GM19468 (cell line): Measurements from ENCODE around the gene PLPP2.
"Not testable (repeated sequence)": the region's sequence is repeated elsewhere in the genome, so short reads cannot be mapped to it uniquely, and the experiment has no call there.

Experiments used
- ATAC-seq: cut with Tn5 transposase; IDR thresholded peaks from one replicate; pipeline ENCODE4 v1.9.1; 2021; ENCODE audit warnings: mild to moderate bottlenecking, moderate library complexity, moderate number of reproducible peaks; ENCODE audit not compliant: unreplicated experiment; ENCODE audit errors: extremely low read depth

PLPP2 gene

DNA sequence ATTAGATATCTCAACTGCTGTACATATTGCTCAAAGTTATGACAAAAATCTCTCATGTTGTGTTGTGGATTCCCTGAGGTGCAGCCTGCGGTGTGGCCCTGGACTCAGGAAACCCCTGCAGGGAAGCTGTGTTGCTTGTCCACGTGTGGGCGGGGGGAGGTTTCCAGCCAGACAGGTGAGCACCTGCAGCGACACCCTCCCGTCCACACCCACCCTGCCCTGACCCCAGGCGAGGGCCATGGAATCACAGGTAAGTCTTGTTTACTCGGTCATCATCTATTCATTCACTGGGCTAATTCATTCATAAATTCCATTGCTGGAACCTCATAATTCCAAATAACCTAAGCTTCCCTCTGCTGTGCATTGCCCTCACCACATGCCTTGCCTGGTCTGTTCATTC lies 14.1 kb downstream of the PLPP2 start:
- ATAC-seq: no peak

DNA sequence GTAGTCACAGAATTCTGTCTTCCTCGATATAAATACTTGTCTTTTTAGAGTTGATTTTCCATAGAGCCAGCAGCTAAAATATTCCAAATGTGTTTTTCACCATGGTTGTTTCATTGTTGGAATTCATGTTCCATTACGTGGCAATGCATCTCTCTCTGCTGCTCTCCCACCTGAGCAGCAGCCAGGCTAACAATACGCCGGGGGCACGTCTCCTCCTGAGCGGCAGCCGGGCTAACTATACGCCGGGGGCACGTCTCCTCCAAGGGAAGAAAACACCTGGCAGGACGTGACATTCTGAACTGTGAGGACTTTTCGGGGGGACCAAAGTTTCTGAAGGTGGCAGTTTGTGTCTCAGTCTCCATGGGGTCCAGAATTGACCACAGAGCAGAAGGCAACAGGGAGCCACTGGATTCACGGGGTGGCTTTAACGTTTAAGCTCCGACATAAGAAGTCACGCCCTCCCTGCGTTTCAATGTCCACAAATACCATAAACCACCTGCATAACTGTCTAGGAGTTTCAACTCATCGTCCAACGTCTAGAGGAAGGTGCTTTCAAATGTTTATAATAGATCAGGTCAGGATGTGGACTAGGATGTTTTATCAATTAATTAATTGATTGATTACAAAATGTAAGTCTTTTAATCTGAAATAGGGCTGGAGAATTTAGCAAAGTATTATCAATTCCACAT lies 15.1 kb downstream of the PLPP2 start:
- ATAC-seq: no peak

DNA sequence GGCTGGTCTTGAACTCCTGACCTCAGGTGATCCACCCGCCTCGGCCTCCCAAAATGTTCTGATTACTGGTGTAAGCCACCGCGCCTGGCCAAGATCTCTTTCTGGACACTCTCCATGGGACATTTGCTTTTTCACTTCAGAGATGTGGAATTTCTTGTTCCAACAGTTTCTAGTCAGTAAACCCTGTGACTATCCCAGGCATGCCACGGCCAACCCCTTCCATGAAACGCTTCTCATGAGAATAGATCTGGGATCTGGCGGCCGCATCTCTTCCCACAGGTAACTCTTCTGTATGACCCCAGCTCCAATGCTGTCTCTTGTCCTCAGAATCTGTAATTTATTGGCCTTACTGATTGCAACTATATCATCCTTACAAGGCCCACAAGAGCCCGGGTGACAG lies 16.2 kb downstream of the PLPP2 start:
- ATAC-seq: no peak

DNA sequence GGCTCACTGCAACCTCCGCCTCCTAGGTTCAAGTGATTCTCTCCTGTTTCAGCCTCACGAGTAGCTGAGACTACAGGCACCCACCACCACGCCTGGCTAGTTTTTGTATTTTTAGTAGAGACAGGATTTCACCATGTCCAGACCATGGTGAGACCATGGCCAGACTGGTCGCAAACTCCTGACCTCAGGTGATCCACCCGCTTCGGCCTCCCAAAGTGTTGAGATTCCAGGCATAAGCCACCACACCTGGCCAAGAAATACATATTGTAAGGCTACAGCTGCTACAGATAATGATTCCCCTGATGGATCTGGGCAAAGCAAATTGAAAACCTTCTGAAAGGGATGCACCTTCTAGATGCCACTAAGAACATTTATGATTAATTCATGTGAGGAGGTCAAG lies 17.8 kb downstream of the PLPP2 start:
- ATAC-seq: no peak

DNA sequence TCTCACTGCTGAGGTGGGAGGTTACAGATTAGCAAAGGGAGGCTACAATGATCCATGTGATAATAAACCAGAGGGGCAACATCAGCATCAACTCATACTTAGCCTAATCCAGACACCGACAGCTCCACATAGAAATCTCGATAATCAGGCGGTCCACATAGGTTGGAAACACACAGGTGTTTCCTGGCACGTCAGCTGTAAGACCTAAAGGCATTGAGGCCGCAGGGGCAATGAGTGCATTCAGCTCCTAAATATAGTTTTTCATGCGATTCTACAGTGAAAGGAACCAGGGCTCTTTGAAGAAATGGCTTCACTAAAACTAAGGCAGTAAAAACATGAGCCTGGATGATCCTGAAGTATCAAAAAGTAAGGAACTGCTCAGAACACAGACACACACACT lies 19.3 kb downstream of the PLPP2 start:
- ATAC-seq: no peak

DNA sequence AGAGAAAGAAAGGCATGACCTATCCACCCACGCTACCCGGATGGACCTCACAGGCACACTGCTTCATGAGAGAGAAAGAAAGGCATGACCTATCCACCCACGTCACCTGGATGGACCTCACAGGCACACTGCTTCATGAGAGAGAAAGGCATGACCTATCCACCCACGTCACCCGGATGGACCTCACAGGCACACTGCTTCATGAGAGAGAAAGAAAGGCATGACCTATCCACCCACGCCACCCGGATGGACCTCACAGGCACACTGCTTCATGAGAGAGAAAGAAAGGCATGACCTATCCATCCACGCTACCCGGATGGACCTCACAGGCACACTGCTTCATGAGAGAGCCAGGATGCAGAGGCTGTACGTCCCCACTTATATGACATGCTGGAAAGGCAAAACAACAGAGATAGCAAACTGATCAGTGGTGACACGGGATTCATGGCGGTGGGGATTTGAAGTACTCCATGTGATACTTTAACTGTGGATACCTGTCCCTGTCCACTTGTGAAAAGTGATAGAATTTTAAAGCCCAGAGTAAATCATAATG lies 20.4 kb downstream of the PLPP2 start:
- ATAC-seq: not testable (repeated sequence)

DNA sequence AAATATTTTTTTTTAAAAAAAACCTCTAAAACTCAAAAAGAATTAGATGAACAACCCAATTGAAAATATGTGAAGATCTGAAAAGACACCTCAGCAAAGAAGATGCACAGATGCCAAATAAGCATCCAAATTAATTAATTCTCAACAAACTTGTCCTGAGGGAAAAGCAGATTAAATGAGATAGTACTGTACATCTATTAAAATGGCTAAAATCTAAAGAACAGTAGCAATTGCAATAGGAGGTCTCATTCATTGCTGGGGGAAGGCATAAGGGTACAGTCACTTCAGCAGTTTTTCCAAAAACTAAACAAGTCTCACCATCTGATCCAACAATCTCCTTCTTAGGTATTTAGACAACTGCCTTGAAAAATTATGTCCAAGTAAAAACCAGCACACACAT lies 22.0 kb downstream of the PLPP2 start:
- no peak for ATAC-seq

DNA sequence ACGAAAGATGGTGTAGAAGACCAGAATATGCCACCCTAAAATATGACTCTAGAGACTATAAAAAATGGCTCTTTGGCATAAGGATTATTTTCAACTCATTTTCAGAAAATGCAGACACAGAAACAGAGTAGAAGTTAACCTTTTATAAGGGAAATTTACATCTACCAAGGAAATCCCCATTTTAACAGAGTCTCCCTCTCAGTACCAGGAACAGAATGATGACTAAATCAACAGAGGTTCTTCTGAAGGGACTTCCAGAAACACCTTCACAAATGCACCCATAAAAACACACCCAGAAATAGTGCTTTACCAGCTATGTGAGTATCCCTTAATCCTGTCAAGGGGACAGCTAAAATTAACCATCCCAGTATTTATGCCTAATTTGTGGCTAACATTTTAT lies 29.1 kb downstream of the PLPP2 start:
- no peak for ATAC-seq

DNA sequence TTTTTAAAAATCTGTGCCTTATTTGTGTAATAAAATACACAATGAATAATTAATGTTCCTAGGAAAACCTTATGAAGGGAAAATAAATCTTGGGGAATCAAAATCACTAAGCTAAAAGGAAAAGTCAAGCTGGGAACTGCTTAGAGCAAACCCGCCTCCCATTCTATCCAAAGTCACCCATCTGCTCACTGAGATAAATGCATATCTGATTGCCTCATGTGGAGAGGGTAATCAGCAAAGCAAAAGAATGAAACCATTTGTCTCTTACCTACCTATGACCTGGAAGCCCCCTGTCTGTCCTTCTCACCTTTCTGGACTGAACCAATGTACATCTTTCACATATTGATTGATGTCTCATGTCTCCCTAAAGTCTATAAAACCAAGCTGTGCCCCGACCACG lies 34.4 kb downstream of the PLPP2 start:
- ATAC-seq: not testable (repeated sequence)

DNA sequence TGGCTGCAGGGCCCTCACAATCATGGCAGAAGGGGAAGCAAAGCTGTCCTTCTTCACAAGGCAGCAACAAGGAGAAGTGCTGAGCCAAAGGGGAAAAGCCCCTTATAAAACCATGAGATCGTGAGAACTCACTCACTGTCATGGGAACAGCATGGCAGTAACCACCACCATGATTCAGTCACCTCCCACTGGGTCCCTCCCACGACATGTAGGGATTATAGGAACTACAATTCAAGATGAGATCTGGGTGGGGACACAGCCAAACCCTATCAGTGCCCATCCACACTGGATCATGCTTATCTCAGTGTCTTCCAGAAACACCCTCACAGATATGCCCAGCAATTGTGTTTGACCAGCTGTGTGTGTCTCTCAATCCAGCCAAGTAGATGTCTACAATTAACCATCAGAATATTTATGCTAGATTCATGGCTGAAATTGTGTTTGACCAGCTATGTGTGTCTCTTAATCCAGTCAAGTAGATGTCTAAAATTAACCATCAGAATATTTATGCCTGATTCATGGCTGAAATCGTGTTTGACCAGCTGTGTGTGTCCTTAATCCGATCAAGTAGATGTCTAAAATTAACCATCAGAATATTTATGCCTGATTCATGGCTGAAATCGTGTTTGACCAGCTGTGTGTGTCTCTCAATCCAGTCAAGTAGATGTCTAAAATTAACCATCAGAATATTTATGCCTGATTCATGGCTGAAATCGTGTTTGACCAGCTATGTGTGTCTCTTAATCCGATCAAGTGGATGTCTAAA lies 38.6 kb downstream of the PLPP2 start:
- ATAC-seq: not testable (repeated sequence)

DNA sequence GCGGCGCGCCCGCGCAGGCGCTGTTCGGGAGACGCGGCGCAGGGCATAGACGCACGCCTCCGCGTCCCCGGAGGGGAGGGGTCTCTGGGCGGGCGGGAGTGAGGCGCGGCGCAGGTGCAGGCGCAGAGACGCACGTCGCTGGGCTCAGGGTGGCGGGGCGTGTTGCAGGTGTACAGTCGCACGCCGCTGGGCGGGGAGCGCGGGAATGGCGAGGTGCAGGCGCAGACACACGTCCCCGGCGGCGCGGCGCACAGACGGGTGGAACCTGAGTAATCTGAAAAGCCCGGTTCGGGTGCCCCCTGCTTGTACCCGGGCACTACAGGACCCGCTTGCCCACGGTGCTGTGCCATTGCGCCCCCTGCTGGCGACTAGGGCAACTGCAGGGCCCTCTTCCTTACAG lies 44.7 kb downstream of the PLPP2 start:
- ATAC-seq: no peak

DNA sequence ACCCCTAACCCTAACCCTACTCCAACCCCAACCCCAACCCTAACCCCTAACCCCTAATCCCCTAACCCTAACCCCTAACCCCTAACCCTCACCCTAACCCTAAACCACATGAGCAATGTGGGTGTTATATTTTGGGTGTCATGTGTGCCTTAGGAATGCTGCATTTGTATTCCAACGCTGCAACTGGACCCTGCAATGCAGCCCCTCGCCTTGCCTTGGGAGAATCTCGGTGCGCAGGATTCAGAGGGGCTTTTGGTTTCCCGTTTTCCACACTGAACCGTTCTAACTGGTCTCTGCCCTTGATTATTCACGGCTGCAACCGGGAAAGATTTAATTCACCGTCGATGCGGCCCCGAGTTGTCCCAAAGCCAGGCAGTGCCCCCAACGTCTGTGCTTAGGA lies 45.3 kb downstream of the PLPP2 start:
- not testable (repeated sequence) for ATAC-seq

DNA sequence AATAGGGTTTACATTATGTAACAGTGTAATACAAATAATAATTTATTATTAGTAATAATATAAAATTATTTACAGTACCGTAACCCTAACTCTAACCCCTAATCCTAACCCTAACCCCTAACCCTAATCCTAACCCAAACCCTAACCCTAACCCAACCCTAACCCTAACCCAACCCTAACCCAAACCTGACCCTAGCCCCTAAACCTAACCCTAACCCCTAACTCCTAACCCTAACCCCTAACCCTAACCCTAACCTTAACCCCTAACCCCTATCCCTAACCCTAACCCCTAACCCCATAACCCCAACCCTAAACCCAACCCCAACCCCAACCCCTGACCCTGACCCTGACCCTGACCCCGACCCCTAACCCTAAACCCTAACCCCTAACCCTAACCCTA lies 45.7 kb downstream of the PLPP2 start:
- no peak for ATAC-seq
